ENCODE data around the gene PBXIP1.

DNA sequence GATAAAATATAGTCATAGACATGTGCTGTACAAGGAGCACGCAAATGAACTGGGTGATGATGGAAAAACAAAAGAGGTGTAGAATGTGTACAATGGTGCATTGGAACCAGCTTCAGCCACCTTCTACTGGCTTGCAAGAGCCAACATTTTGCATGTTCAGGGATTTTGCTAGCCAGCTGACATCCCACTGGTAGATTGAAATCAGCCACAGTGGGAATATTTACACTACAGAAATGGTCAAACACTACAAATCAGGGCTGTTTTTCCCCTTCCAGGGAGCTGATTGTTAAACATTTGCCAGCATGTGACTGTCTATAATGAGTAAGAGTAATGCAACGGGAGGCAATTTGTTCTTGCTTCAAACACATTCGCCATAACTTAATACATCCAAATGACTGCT is 42.6 kb downstream of the PBXIP1 start:
- no peak for TF ChIP-seq CTCF (IDR thresholded peaks at IDR 0.05; ENCODE audit: low read depth, low read length, missing input control)
- no peak for TF ChIP-seq REST (IDR thresholded peaks at IDR 0.05)
- no peak for TF ChIP-seq RXRA (IDR thresholded peaks at IDR 0.05)
- no peak for TF ChIP-seq FOXA1 (IDR thresholded peaks at IDR 0.05)
- no peak for TF ChIP-seq GABPA (IDR thresholded peaks at IDR 0.05 in 1 of 2, conservative IDR thresholded peaks at IDR 0.05 in 1 of 2)
- TF ChIP-seq NR2F2 (IDR thresholded peaks at IDR 0.05): no peak
- TF ChIP-seq EGR1 (IDR thresholded peaks at IDR 0.05; ENCODE audit: low read depth in 2 of 2): no peak
- TF ChIP-seq, protein P1, sequence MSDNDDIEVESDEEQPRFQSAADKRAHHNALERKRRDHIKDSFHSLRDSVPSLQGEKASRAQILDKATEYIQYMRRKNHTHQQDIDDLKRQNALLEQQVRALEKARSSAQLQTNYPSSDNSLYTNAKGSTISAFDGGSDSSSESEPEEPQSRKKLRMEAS (IDR thresholded peaks at IDR 0.05): no peak
- TF ChIP-seq, protein P2, sequence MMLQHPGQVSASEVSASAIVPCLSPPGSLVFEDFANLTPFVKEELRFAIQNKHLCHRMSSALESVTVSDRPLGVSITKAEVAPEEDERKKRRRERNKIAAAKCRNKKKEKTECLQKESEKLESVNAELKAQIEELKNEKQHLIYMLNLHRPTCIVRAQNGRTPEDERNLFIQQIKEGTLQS (IDR thresholded peaks at IDR 0.05): no peak
- no peak for TF ChIP-seq SP1 (IDR thresholded peaks at IDR 0.05)
- no peak for TF ChIP-seq YY1 (IDR thresholded peaks at IDR 0.05)

Measured in liver (tissue), 3 donors.